NOMO-1 treated with DMSO at 0.1 percent for 48 hours (cell line): ENCODE results near the gene ASPN.
"Not testable (repeated sequence)": the region's sequence is repeated elsewhere in the genome, so short reads cannot be mapped to it uniquely, and the experiment has no call there.

Source experiments
- DNase-seq: peaks from one replicate; lab custom pipeline; 2025; ENCODE audit not compliant: unreplicated experiment; lab: John Stamatoyannopoulos, UW

The ASPN gene

GRCh38 chr9:92423612-92424011 is 58.7 kb downstream of the ASPN start:
- DNase-seq, result no peak

DNA sequence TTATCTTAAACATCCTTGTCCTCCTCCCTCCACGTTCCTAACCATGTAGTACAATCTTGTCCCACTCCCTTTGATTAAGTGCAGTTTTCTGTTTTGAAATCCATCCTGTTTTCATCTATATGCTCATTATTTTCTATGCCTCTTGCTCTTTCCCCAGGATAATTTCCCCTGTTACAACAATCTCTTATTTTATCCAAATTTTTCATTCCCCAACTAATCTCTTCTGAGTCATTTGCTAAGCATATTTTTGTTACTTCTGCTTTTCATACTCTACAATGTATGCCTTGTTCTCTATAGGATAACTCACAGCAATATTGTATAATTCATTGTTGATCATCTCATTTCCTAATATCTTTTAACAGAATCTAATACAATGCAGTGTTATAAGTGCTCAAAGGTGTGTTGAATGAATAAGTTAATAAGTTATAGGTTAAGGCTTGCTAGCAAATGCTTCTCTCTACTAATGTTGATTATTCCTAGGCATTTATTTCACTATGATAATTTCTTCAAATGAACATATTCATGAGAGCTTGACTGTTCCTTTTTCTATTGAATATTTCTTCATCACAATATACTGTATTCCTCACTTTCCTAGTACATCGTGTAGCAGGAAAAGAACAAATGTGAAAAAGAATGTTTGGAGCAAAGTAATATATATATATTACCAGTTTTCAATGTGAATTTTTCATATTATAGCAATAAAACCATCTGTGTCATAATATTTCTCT is 59.5 kb downstream of the ASPN start:
- peak; percentile 22 for DNase-seq

GRCh38 chr9:92414566-92414965 is 67.7 kb downstream of the ASPN start:
- DNase-seq, result no peak

- not testable (repeated sequence) for DNase-seq
These were observed 71.1 kb downstream of the ASPN start for GRCh38 chr9:92411157-92411556.

- DNase-seq, result no peak
These were observed 73.4 kb downstream of the ASPN start for GRCh38 chr9:92408747-92409478.

- DNase-seq, result no peak
These were observed 74.5 kb downstream of the ASPN start for GRCh38 chr9:92407818-92408217.

DNA sequence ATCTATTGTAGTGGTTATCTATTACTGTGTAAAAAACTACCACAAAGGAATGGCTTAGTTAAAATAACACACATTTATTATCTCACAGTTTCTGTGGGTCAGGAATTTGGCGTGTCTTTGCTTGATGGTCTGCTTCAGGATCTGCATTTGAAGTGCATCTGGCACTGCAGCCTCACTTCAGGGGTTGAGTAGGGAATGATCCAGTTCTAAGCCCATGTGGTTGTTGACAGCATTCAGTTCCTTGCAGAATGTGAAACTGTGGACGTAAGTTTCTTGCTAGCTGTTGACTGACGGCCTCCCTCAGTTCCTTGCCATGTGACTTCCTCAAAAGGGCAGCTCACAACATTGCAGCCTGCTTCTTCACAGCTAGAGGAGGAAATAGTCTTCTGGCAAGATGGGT is 75.8 kb downstream of the ASPN start:
- peak; percentile 86 for DNase-seq
